Stomach smooth muscle (tissue), 2 donors: ENCODE data around the gene UVRAG.

Experiments
- H3K27ac ChIP-seq: one replicate; pipeline ENCODE4 v1.7.0; 2013; ENCODE audit warnings: mild to moderate bottlenecking, low read length, inconsistent platforms
- H3K27me3 ChIP-seq, 2 donors: one replicate each; pipeline ENCODE4 v1.7.0; 2013; ENCODE audit warnings: low read length in 2 of 2; ENCODE audit not compliant: insufficient read depth in 2 of 2, control insufficient read depth in 1 of 2
- H3K36me3 ChIP-seq, 2 donors: one replicate each; pipeline ENCODE4 v1.7.0; 2013; ENCODE audit warnings: low read length in 2 of 2; ENCODE audit not compliant: control insufficient read depth in 2 of 2, insufficient read depth in 2 of 2
- H3K4me1 ChIP-seq: one replicate; pipeline ENCODE4 v1.7.0; 2013; ENCODE audit warnings: low read length; ENCODE audit not compliant: control insufficient read depth, insufficient read depth
- H3K4me3 ChIP-seq, 2 donors: one replicate each; pipeline ENCODE4 v1.7.0; 2013; ENCODE audit warnings: low read length in 2 of 2
- H3K9ac ChIP-seq, 2 donors: one replicate each; pipeline ENCODE4 v1.7.0; 2013; ENCODE audit warnings: low read length in 2 of 2, mild to moderate bottlenecking in 1 of 2
- H3K9me3 ChIP-seq, 2 donors: one replicate each; pipeline ENCODE4 v1.7.0; 2013; ENCODE audit warnings: low read length in 2 of 2; ENCODE audit not compliant: control insufficient read depth in 2 of 2
- donor health status: healthy.
- donor health status: Pancreatic carcinoma.

UVRAG gene

GRCh38 chr11:75993126-75993525 lies 178.1 kb downstream of the UVRAG start:
- no peak overlapping the region for H3K9ac ChIP-seq
- H3K36me3 ChIP-seq: no peaks in the 10 kb centered on the region
- no peaks in the 10 kb centered on the region for H3K9me3 ChIP-seq
- H3K27me3 ChIP-seq: no peaks in the 10 kb centered on the region
- no peak overlapping the region for H3K4me3 ChIP-seq
- H3K4me1 ChIP-seq: no peaks in the 10 kb centered on the region
- no peak overlapping the region for H3K27ac ChIP-seq

DNA sequence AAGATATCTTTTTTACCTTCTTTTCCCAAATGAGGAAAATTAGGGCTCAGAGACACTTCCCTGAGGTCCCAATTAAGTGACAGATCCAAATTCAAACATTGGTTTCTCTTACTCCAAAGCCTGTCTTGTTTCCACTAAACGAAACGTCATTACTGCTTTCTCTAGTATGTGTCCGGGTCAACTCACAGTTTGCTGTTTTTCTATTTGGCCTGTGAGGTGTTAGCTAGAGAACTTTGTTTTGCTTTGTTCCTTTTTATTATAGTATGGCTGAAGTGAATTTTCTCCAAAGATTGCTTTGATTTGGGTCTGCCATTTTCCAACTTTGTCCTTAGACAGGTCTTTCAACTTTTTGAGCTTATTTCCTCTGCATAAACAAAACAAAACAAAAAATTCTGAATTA lies 179.6 kb downstream of the UVRAG start:
- H3K4me3 ChIP-seq: no peak overlapping the region
- H3K27ac ChIP-seq: no peak overlapping the region
- no peaks in the 10 kb centered on the region for H3K36me3 ChIP-seq
- H3K9ac ChIP-seq: no peak overlapping the region
- H3K27me3 ChIP-seq: no peaks in the 10 kb centered on the region
- H3K9me3 ChIP-seq: no peaks in the 10 kb centered on the region
- no peaks in the 10 kb centered on the region for H3K4me1 ChIP-seq

DNA sequence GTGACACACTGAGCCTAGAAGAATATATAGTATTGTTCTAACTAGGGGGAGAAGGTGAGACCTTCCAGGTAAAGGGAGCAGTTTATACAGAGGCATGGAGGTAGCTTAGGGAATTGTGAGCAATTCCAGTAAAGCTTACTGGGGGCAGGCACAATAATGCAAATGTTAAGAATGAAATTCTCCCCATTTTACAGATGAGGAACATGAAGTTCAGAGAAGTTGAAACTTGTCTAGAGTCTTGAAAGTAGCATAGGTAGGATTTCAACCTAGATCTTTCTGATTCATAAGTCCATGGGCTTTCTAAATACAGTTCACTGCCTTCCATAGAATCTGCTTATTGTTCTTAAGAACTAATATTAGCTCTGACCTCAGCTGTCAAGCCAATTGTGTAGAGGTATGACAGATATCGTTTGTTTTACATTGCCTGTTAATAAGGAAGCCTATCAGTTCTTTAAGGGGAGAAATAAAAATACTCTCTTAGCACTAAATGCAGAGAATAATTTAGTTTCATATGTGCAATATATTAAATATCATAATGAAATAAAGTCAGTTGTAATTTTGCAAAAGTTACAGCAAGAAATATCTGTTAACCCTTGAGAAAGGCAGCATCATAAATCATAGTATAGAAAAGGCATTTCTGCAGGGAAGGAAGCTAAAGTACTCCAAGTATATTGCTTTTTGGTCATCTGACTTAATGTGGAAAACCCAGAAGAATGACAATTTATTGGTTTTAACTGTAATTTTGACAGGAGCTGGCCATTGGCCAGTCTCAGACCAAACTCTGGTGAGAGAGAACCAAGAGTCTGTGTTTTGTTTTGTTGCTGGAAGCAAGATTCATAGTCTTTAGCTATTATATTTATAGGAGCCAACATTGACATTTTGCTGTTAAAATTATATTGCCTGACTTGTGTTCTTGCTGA lies 181.8 kb downstream of the UVRAG start:
- H3K27ac ChIP-seq: no peak overlapping the region
- no peaks in the 10 kb centered on the region for H3K9me3 ChIP-seq
- no peaks in the 10 kb centered on the region for H3K27me3 ChIP-seq
- no peaks in the 10 kb centered on the region for H3K4me1 ChIP-seq
- H3K9ac ChIP-seq: no peak overlapping the region
- H3K36me3 ChIP-seq: no peaks in the 10 kb centered on the region
- H3K4me3 ChIP-seq: no peak overlapping the region

DNA sequence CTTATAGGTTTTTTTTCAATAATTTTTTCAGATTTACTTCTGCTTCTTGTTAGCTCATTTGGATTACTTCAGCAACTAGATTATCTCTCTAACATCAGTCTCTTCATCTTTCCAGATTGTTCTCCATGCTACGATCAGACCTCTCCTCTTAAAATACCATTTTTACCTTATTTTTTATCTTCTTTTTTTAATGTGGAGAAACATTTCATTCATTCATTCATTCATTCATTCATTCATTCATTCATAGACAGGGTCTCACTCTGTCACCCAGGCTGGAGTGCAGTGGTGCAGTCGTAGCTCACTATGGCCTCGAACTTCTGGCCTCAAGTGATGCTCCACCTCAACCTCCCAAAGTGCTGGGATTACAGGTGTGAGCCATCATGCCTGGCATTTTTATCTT lies 189.4 kb downstream of the UVRAG start:
- Histone ChIP-seq H3K9ac (no peak overlapping the region), H3K27ac (no peak overlapping the region), H3K27me3 (no peaks in the 10 kb centered on the region), H3K4me3 (no peak overlapping the region), H3K36me3 (peaks cover 11% of the 10 kb centered on the region in 2 donors), H3K9me3 (no peaks in the 10 kb centered on the region), H3K4me1 (no peaks in the 10 kb centered on the region)

DNA sequence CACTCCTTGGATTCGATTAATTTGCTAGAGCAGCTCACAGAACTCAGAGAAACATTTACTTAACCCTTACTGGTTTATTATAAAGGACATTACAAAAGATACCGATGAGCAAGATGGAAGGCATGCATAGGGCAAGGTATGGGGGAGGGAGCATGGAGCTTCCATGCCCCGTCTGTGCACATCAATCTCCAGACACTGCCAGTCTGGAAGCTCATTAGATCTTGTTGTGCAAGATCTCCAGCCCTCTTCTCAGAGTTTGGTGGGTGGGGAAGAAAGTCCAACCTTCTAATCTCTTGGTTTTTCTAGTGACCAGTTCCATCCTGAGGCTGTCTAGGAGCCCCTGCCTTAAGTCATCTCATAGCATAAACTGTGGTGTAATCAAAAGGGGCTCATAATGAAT lies 190.7 kb downstream of the UVRAG start:
- H3K9ac ChIP-seq: no peak overlapping the region
- H3K4me1 ChIP-seq: no peaks in the 10 kb centered on the region
- H3K9me3 ChIP-seq: no peaks in the 10 kb centered on the region
- H3K27me3 ChIP-seq: no peaks in the 10 kb centered on the region
- peaks cover 11% of the 10 kb centered on the region in 2 donors for H3K36me3 ChIP-seq
- no peak overlapping the region for H3K4me3 ChIP-seq
- no peak overlapping the region for H3K27ac ChIP-seq

DNA sequence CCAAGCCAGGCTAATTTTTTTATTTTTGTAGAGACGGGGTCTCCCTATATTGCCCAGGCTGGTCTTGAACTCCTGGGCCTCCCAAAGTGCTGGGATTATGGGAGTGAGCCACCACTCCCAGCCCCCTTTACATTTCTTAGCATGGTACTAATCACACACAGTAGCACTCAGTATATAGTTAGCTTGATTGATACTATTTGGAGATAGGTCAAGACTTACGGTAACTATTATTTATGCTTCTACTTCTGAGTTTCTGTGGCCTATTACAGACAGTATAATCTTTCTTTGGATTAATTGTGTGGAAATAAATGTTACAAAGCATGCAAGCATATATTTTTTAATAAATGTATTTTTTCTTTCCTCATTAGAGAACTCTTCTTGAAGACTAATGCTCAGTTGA lies 192.2 kb downstream of the UVRAG start:
- Histone ChIP-seq H3K27me3 (no peaks in the 10 kb centered on the region), H3K9me3 (no peaks in the 10 kb centered on the region), H3K27ac (no peak overlapping the region), H3K36me3 (peaks cover 11% of the 10 kb centered on the region in 2 donors), H3K9ac (no peak overlapping the region), H3K4me3 (no peak overlapping the region), H3K4me1 (no peaks in the 10 kb centered on the region)

DNA sequence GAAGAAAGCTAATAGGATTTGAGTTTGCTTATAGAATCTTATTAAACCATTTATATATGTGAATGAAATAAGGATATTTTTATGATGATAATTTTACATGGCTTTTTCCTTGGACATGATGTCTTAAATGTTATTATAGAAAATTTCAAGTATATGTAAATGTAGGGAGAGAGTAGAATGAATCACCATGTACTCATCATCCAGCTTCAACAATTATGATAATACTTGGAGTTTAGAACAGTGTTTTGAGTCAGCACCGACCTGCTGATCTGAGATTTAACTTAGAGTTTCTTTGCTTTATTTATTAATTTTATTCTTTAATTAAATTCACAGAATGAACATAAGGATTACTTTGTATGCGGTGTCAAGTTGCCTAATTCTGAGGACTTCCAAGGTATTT lies 193.5 kb downstream of the UVRAG start:
- H3K36me3 ChIP-seq: peaks cover 11 to 14% of the 10 kb centered on the region in 2 donors
- no peak overlapping the region for H3K4me3 ChIP-seq
- no peak overlapping the region for H3K9ac ChIP-seq
- H3K9me3 ChIP-seq: no peaks in the 10 kb centered on the region
- no peaks in the 10 kb centered on the region for H3K4me1 ChIP-seq
- H3K27me3 ChIP-seq: no peaks in the 10 kb centered on the region
- H3K27ac ChIP-seq: no peak overlapping the region

- Histone ChIP-seq H3K4me1 (no peaks in the 10 kb centered on the region), H3K9me3 (no peaks in the 10 kb centered on the region), H3K9ac (no peak overlapping the region), H3K27ac (no peak overlapping the region), H3K27me3 (no peaks in the 10 kb centered on the region), H3K36me3 (peaks cover 7 to 10% of the 10 kb centered on the region in 2 donors), H3K4me3 (no peak overlapping the region)
Measured at GRCh38 chr11:76010051-76010450, 195.0 kb downstream of the UVRAG start.

GRCh38 chr11:76013526-76013925 lies 198.5 kb downstream of the UVRAG start:
- Histone ChIP-seq H3K27me3 (no peaks in the 10 kb centered on the region), H3K27ac (no peak overlapping the region), H3K4me1 (no peaks in the 10 kb centered on the region), H3K9ac (no peak overlapping the region), H3K4me3 (no peak overlapping the region), H3K9me3 (no peaks in the 10 kb centered on the region), H3K36me3 (peaks cover 0 to 11% of the 10 kb centered on the region in 2 donors)

DNA sequence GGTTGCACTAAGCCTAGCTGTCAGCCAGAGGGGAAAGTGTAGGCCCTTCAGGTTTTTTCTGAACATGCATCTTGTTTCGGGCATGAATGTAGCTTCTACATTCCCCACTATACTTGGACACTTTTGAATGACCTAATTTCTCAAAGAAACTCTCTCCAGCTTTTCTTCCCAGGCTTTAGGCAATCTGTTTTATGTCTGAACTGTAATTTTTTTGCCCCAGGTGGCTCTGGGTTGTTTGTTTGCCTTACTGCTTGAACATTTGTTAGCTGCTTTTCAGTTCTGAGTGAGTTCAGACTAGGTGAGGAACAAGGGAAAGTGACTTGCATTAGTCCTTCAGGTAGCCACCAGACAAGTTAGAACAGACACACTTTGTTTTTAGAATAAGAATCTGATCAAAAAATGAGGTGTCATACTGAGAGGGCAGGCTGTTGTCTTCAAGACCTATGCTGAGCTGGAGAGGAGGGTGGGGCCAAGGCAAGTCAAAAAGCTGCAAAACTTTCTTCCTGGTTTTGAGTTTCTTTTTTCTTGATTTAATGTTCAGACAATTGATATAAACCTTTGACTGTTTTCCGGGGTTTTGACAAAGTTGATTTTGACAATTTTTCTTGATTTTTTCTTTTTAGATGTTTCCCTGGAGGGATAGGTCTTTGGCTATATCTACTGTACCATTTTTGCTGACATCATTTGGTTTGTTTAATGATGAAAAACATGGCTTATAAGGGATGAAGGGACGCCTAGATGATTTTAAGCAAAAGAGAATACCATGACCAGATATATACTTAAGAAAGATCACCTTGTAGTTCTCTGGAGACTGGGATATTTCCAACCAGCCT lies 208.4 kb downstream of the UVRAG start:
- Histone ChIP-seq H3K4me1 (peaks cover 8% of the 10 kb centered on the region), H3K9me3 (peaks cover 0 to 4% of the 10 kb centered on the region in 2 donors), H3K27ac (peak overlapping the region; percentile 31), H3K4me3 (no peak overlapping the region), H3K36me3 (peaks cover 0 to 6% of the 10 kb centered on the region in 2 donors), H3K9ac (no peak overlapping the region), H3K27me3 (no peaks in the 10 kb centered on the region)
